ENCODE results near the gene NDP. TPM values are rescaled to one million over a fixed set of nuclear protein-coding genes. Genes with fewer than 3 reads are reported as not detected.
"Not testable (repeated sequence)": the region's sequence is repeated elsewhere in the genome, so short reads cannot be mapped to it uniquely, and the experiment has no call there.

Gene NDP
- total and polyA plus RNA-seq, 2 donors (not counting 1 experiment from before 2014, with no cell fraction given), result not detected

DNA sequence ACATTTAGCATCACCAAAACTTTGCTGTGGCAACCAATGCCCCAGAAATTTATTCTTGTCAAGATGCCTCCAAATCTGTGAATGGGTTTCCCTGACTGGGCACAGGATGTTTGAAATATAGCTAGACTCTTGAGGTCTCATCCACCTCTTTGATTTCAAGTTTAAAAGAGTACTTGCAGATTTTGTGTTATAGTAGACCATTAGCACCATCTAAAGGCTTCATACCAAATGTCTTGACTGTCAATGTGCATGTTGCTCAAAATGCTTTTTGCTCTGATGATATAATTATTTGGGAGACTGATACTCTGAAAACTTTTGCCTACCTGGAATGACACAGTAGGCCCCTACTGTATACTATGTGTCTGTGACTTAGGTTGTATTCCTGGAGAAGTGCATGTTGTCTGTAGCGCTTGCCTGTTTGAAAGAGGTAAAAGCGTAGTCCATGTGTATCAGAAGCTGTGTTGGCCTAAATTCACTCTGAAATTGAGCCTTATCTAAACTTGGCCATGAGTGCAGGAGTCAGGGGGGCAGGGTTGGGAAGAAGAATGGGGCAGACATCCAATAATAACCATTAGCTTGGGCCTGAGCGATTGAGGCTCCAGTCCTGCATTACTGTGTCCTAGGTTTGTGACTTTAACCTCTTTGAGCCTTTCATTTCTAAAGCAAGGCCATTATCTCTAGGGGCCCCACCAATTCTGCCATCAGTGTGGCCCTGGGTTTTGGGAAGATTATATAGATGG is 33.8 kb downstream of the NDP start:
- no peaks in the 10 kb centered on the region for H3K9me3 Mint-ChIP-seq (ENCODE audit: insufficient read depth)
- Histone ChIP-seq H3K27ac (ENCODE audit: low read length in 2 of 2) (no peak overlapping the region), H2AFZ (ENCODE audit: insufficient read depth, low read depth, low read length, poor library complexity, severe bottlenecking) (no peak overlapping the region), H3K79me2 (ENCODE audit: control insufficient read depth, insufficient read depth, low read length) (no peaks in the 10 kb centered on the region), H3K9ac (ENCODE audit: low read length) (no peak overlapping the region), H3K4me3 (ENCODE audit: control extremely low read depth in 1 of 5, extremely low read depth in 1 of 5, insufficient read depth in 1 of 5, low read depth in 2 of 5, low read length in 4 of 5) (no peak overlapping the region), H4K20me1 (ENCODE audit: control insufficient read depth, insufficient read depth, low read length, poor library complexity, severe bottlenecking) (no peaks in the 10 kb centered on the region), H3K36me3 (replicated peaks in 1 of 2; ENCODE audit: control extremely low read depth in 1 of 2, control insufficient read depth in 1 of 2, extremely low read depth in 1 of 2, insufficient read depth in 2 of 2, low read length in 1 of 2) (no peaks in the 10 kb centered on the region), H3K4me2 (replicated peaks; ENCODE audit: low read depth, low read length, poor library complexity, severe bottlenecking) (no peak overlapping the region), H3K9me3 (ENCODE audit: control extremely low read depth in 1 of 3, control insufficient read depth in 2 of 3, insufficient read depth in 1 of 3, low read length in 2 of 3) (no peaks in the 10 kb centered on the region), H3K4me1 (ENCODE audit: control insufficient read depth in 2 of 2, insufficient read depth in 2 of 2, low read length in 2 of 2) (no peaks in the 10 kb centered on the region), H3K27me3 (replicated peaks in 1 of 4; ENCODE audit: control extremely low read depth in 1 of 4, control insufficient read depth in 3 of 4, insufficient read depth in 4 of 4, low read length in 3 of 4) (peaks cover 0 to 2% (median 0%) of the 10 kb centered on the region in 4 experiments)
- ATAC-seq (ENCODE audit: low read depth) (no peak), DNase-seq (no peak)
- intact Hi-C loops (cut with micrococcal nuclease), result no loop called here
- no peak overlapping the region for H3K4me3 Mint-ChIP-seq
- peaks cover 6% of the 10 kb centered on the region for H3K27me3 Mint-ChIP-seq
- CTCF ChIA-PET, result no interaction called here
- POLR2A ChIA-PET, result no interaction called here
- no peak overlapping the region for H3K27ac Mint-ChIP-seq
- WGBS (ENCODE audit: insufficient coverage), result no CpG with 5 or more reads among the region's 3 CpGs
- TF ChIP-seq, protein P1, sequence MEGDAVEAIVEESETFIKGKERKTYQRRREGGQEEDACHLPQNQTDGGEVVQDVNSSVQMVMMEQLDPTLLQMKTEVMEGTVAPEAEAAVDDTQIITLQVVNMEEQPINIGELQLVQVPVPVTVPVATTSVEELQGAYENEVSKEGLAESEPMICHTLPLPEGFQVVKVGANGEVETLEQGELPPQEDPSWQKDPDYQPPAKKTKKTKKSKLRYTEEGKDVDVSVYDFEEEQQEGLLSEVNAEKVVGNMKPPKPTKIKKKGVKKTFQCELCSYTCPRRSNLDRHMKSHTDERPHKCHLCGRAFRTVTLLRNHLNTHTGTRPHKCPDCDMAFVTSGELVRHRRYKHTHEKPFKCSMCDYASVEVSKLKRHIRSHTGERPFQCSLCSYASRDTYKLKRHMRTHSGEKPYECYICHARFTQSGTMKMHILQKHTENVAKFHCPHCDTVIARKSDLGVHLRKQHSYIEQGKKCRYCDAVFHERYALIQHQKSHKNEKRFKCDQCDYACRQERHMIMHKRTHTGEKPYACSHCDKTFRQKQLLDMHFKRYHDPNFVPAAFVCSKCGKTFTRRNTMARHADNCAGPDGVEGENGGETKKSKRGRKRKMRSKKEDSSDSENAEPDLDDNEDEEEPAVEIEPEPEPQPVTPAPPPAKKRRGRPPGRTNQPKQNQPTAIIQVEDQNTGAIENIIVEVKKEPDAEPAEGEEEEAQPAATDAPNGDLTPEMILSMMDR (IDR thresholded peaks at IDR 0.05), result no peak
- TF ChIP-seq EZH2 (IDR thresholded peaks at IDR 0.05; ENCODE audit: borderline replicate concordance, insufficient read depth, low read depth, low read length, poor library complexity, severe bottlenecking), result no peak
- H3K4me1 Mint-ChIP-seq, result no peaks in the 10 kb centered on the region

GRCh38 chrX:43922032-43922431 is 51.2 kb downstream of the NDP start:
- H3K4me2 ChIP-seq (replicated peaks; ENCODE audit: low read depth, low read length, poor library complexity, severe bottlenecking); H3K36me3 ChIP-seq (replicated peaks in 1 of 2; ENCODE audit: control extremely low read depth in 1 of 2, control insufficient read depth in 1 of 2, extremely low read depth in 1 of 2, insufficient read depth in 2 of 2, low read length in 1 of 2); CTCF ChIA-PET; H3K4me3 ChIP-seq (ENCODE audit: control extremely low read depth in 1 of 5, extremely low read depth in 1 of 5, insufficient read depth in 1 of 5, low read depth in 2 of 5, low read length in 4 of 5); H3K4me1 Mint-ChIP-seq; ATAC-seq (ENCODE audit: low read depth); H3K4me3 Mint-ChIP-seq; intact Hi-C loops (cut with micrococcal nuclease); DNase-seq; H3K27ac ChIP-seq (ENCODE audit: low read length in 2 of 2); POLR2A ChIA-PET; H3K9me3 Mint-ChIP-seq (ENCODE audit: insufficient read depth); H3K79me2 ChIP-seq (ENCODE audit: control insufficient read depth, insufficient read depth, low read length); H3K27me3 Mint-ChIP-seq; H3K9me3 ChIP-seq (ENCODE audit: control extremely low read depth in 1 of 3, control insufficient read depth in 2 of 3, insufficient read depth in 1 of 3, low read length in 2 of 3); H3K4me1 ChIP-seq (ENCODE audit: control insufficient read depth in 2 of 2, insufficient read depth in 2 of 2, low read length in 2 of 2); H2AFZ ChIP-seq (ENCODE audit: insufficient read depth, low read depth, low read length, poor library complexity, severe bottlenecking); H3K27ac Mint-ChIP-seq; H3K27me3 ChIP-seq (replicated peaks in 1 of 4; ENCODE audit: control extremely low read depth in 1 of 4, control insufficient read depth in 3 of 4, insufficient read depth in 4 of 4, low read length in 3 of 4); H4K20me1 ChIP-seq (ENCODE audit: control insufficient read depth, insufficient read depth, low read length, poor library complexity, severe bottlenecking); H3K9ac ChIP-seq (ENCODE audit: low read length): not testable (repeated sequence)
- no CpG with 5 or more reads among the region's 3 CpGs for WGBS (ENCODE audit: insufficient coverage)

DNA sequence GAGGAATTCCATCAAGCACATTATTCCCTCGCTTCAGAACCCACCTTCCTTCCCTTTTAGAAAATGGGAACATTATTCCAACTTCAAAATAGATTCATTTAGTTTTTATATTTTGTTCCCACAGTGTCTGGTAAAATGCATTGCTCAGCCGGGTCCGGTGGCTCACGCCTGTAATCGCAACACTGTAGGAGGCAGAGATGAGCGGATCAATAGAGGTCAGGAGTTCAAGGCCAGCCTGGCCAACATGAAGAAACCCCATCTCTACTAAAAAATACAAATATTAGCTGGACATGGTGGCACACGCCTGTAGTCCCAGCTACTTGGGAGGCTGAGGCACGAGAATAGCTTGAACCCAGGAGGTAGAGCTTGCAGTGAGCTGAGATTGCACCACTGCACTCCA is 62.4 kb downstream of the NDP start:
- no CpG with 5 or more reads among the region's 8 CpGs for WGBS (ENCODE audit: insufficient coverage)
- H3K4me1 Mint-ChIP-seq; H3K27ac ChIP-seq (ENCODE audit: low read length in 2 of 2); H3K27me3 Mint-ChIP-seq; H3K36me3 ChIP-seq (replicated peaks in 1 of 2; ENCODE audit: control extremely low read depth in 1 of 2, control insufficient read depth in 1 of 2, extremely low read depth in 1 of 2, insufficient read depth in 2 of 2, low read length in 1 of 2); H3K79me2 ChIP-seq (ENCODE audit: control insufficient read depth, insufficient read depth, low read length); H3K9me3 Mint-ChIP-seq (ENCODE audit: insufficient read depth); H3K27me3 ChIP-seq (replicated peaks in 1 of 4; ENCODE audit: control extremely low read depth in 1 of 4, control insufficient read depth in 3 of 4, insufficient read depth in 4 of 4, low read length in 3 of 4); intact Hi-C loops (cut with micrococcal nuclease); ATAC-seq (ENCODE audit: low read depth); POLR2A ChIA-PET; H3K4me3 ChIP-seq (ENCODE audit: control extremely low read depth in 1 of 5, extremely low read depth in 1 of 5, insufficient read depth in 1 of 5, low read depth in 2 of 5, low read length in 4 of 5); H4K20me1 ChIP-seq (ENCODE audit: control insufficient read depth, insufficient read depth, low read length, poor library complexity, severe bottlenecking); CTCF ChIA-PET; H2AFZ ChIP-seq (ENCODE audit: insufficient read depth, low read depth, low read length, poor library complexity, severe bottlenecking); H3K4me2 ChIP-seq (replicated peaks; ENCODE audit: low read depth, low read length, poor library complexity, severe bottlenecking); H3K4me3 Mint-ChIP-seq; H3K9me3 ChIP-seq (ENCODE audit: control extremely low read depth in 1 of 3, control insufficient read depth in 2 of 3, insufficient read depth in 1 of 3, low read length in 2 of 3); H3K9ac ChIP-seq (ENCODE audit: low read length); H3K27ac Mint-ChIP-seq; DNase-seq; H3K4me1 ChIP-seq (ENCODE audit: control insufficient read depth in 2 of 2, insufficient read depth in 2 of 2, low read length in 2 of 2): not testable (repeated sequence)
